HCT116 (cell line): ENCODE results near the gene CRACR2A. TPM values are rescaled to one million over a fixed set of nuclear protein-coding genes. Genes with fewer than 3 reads are reported as not detected.

ENCODE experiments used
- ATAC-seq: fragments of 200-7000 bp; cut with Tn5 transposase; 2 replicates; pipeline ENCODE4 v1.9.1; 2020; ENCODE audit warnings: mild to moderate bottlenecking, moderate library complexity
- BruUV-seq: library from RNA; stranded (reverse); fragments of 400-500 nt; replicated peaks from 2 replicates; lab custom pipeline; 2021; lab: Mats Ljungman, UMichigan
- CTCF ChIA-PET: fragments of 300-600 bp; sonication (Branson Sonifier 250); formaldehyde crosslinking; loops from one replicate; lab custom pipeline; 2021; ENCODE audit warnings: antibody characterized with exemption; lab: Charles Lee
- POLR2A ChIA-PET: fragments of 300-600, 350-600 bp; sonication (Branson Sonifier 250); formaldehyde crosslinking; loops from one replicate; lab custom pipeline; 2021; ENCODE audit warnings: antibody characterized with exemption; lab: Charles Lee
- RAD21 ChIA-PET, 2 experiments: fragments of 300-600 bp; sonication (Branson Sonifier 250); formaldehyde crosslinking; loops; one replicate each; lab custom pipeline; 2023; ENCODE audit warnings: low total read pairs in 2 of 2; ENCODE audit not compliant: uncharacterized antibody in 2 of 2, unreplicated experiment in 2 of 2, low non-redundant PET in 1 of 2; lab: Charles Lee
- DNase-seq: peaks from one replicate; pipeline ENCODE4 v3.0.0-alpha.2; 2010; ENCODE audit warnings: low read depth, low spot score
- H2AFZ ChIP-seq: fragments of 200-600 bp; shearing (Covaris generic), sonication (generic); 2 replicates; pipeline ENCODE4 v1.6.1; 2017; ENCODE audit warnings: low read depth, mixed run types, mixed read lengths, antibody characterized with exemption, low read length; ENCODE audit not compliant: poor library complexity, severe bottlenecking
- H3K27ac ChIP-seq: 2 replicates; pipeline ENCODE4 v1.5.1; 2012; ENCODE audit warnings: low read depth, low read length
- H3K27me3 ChIP-seq: fragments of 200-600 bp; sonication (generic); 2 replicates; pipeline ENCODE4 v1.6.1; 2016; ENCODE audit warnings: mixed run types, low read length, mixed read lengths; ENCODE audit not compliant: insufficient read depth
- H3K36me3 ChIP-seq, 2 experiments: fragments of 200-500 bp in 1 of 2; fragments of 200-600 bp in 1 of 2; sonication (Bioruptor generic) in 1 of 2; sonication (generic) in 1 of 2; 2 replicates each; pipeline versions ENCODE4 v1.5.1 to v1.6.1; 2014 to 2016; ENCODE audit warnings: low read length in 2 of 2, inconsistent platforms in 1 of 2, mixed read lengths in 1 of 2, mixed run types in 1 of 2; ENCODE audit not compliant: insufficient read depth in 2 of 2, control insufficient read depth in 1 of 2
- H3K4me1 ChIP-seq, 2 experiments: fragments of 200-600 bp in 1 of 2; sonication (generic) in 1 of 2; 2 replicates each; pipeline versions ENCODE4 v1.5.1 to v1.6.1; 2012 to 2017; ENCODE audit warnings: low read length in 2 of 2, inconsistent platforms in 1 of 2, mild to moderate bottlenecking in 1 of 2, mixed read lengths in 1 of 2, mixed run types in 1 of 2, moderate library complexity in 1 of 2; ENCODE audit not compliant: insufficient read depth in 2 of 2, control insufficient read depth in 1 of 2
- H3K4me2 ChIP-seq: fragments of 200-600 bp; sonication (generic); 2 replicates; pipeline ENCODE4 v1.6.1; 2017; ENCODE audit warnings: mixed run types, low read length, mixed read lengths
- H3K4me3 ChIP-seq, 2 experiments: fragments of 200-600 bp in 1 of 2; sonication (generic) in 1 of 2; replicated peaks in 1 of 2; 2 replicates each; pipeline ENCODE4 v1.5.1; 2011 to 2016; ENCODE audit warnings: low read length in 2 of 2, control low read depth in 1 of 2, low read depth in 1 of 2, mild to moderate bottlenecking in 1 of 2, mixed read lengths in 1 of 2, mixed run types in 1 of 2
- H3K79me2 ChIP-seq: fragments of 200-600 bp; sonication (generic); 2 replicates; pipeline ENCODE4 v1.6.1; 2017; ENCODE audit warnings: mild to moderate bottlenecking, mixed run types, low read length, moderate library complexity, mixed read lengths; ENCODE audit not compliant: insufficient read depth
- H3K9ac ChIP-seq: fragments of 200-600 bp; sonication (generic); 2 replicates; pipeline ENCODE4 v1.6.1; 2016; ENCODE audit warnings: low read length, mixed read lengths
- H3K9me2 ChIP-seq: fragments of 200-600 bp; sonication (generic), shearing (Covaris generic); 2 replicates; pipeline ENCODE4 v1.6.1; 2017; ENCODE audit warnings: mixed run types, mild to moderate bottlenecking, moderate library complexity; ENCODE audit not compliant: insufficient read depth
- H3K9me3 ChIP-seq, 2 experiments: fragments of 200-500 bp in 1 of 2; fragments of 200-600 bp in 1 of 2; sonication (Bioruptor generic) in 1 of 2; sonication (generic) in 1 of 2; 2 replicates each; pipeline ENCODE4 v1.6.1; 2014 to 2017; ENCODE audit warnings: low read length in 2 of 2, mixed read lengths in 2 of 2, inconsistent platforms in 1 of 2, low read depth in 1 of 2, mild to moderate bottlenecking in 1 of 2, mixed run types in 1 of 2, moderate library complexity in 1 of 2; ENCODE audit not compliant: control insufficient read depth in 1 of 2, insufficient read depth in 1 of 2
- H4K20me1 ChIP-seq: fragments of 200-600 bp; sonication (generic), shearing (Covaris generic); 2 replicates; pipeline ENCODE4 v1.6.1; 2017; ENCODE audit warnings: mixed run types, mild to moderate bottlenecking, moderate library complexity; ENCODE audit not compliant: insufficient read depth
- CBX3 ChIP-seq: IDR thresholded peaks from 2 replicates; pipeline ENCODE4 v1.6.1; 2012; ENCODE audit warnings: low read depth
- CTCF ChIP-seq, 3 experiments: fragments of 200-600 bp in 1 of 3; sonication (generic) in 1 of 3; IDR thresholded peaks in 2 of 3; conservative IDR thresholded peaks in 1 of 3; 2 replicates each; pipeline ENCODE4 v1.5.1; 2012 to 2017; ENCODE audit warnings: low read depth in 2 of 3, low read length in 2 of 3, antibody characterized with exemption in 1 of 3, borderline replicate concordance in 1 of 3, control low read depth in 1 of 3, mild to moderate bottlenecking in 1 of 3, mixed read lengths in 1 of 3, mixed run types in 1 of 3, moderate library complexity in 1 of 3; ENCODE audit not compliant: insufficient read depth in 1 of 3
- ELF1 ChIP-seq: IDR thresholded peaks from 2 replicates; pipeline ENCODE4 v1.6.1; 2012; ENCODE audit warnings: low read depth, borderline replicate concordance
- EZH2 ChIP-seq: fragments of 200-600 bp; sonication (generic); IDR thresholded peaks from 2 replicates; pipeline ENCODE4 v1.6.1; 2017; ENCODE audit warnings: antibody characterized with exemption, mixed run types
- EZH2phosphoT487 ChIP-seq: fragments of 200-600 bp; IDR thresholded peaks from 2 replicates; pipeline ENCODE4 v1.6.1; 2018; ENCODE audit warnings: antibody characterized with exemption, borderline replicate concordance
- FOSL1 ChIP-seq: IDR thresholded peaks from 2 replicates; pipeline ENCODE4 v1.6.1; 2012; ENCODE audit warnings: low read depth
- POLR2AphosphoS5 ChIP-seq: IDR thresholded peaks from 2 replicates; pipeline ENCODE4 v1.6.1; 2011; ENCODE audit warnings: mild to moderate bottlenecking, low read depth, low read length, moderate library complexity
- RAD21 ChIP-seq: IDR thresholded peaks from 2 replicates; pipeline ENCODE4 v1.6.1; 2012; ENCODE audit warnings: low read depth, mild to moderate bottlenecking
- SP1 ChIP-seq: IDR thresholded peaks from 2 replicates; pipeline ENCODE4 v1.6.1; 2012; ENCODE audit warnings: low read depth
- YY1 ChIP-seq: IDR thresholded peaks from 2 replicates; pipeline ENCODE4 v1.6.1; 2011; ENCODE audit warnings: low read length, low read depth, moderate library complexity, mild to moderate bottlenecking; ENCODE audit not compliant: insufficient replicate concordance; ENCODE audit errors: extremely low read depth
- ZFX ChIP-seq: fragments of 450-650 bp; IDR thresholded peaks from 2 replicates; pipeline ENCODE4 v1.6.1; 2017
- ZNF274 ChIP-seq: fragments of 200-500 bp; sonication (Bioruptor generic); IDR thresholded peaks from 2 replicates; pipeline ENCODE4 v1.6.1; 2014; ENCODE audit warnings: mild to moderate bottlenecking, low read depth, low read length, inconsistent platforms
- intact Hi-C: fragments of 100-400 bp; cut with micrococcal nuclease; formaldehyde crosslinking; loops from 2 replicates; pipeline ENCODE4 v1.10.0; 2022
- total RNA-seq: library from RNA; stranded (reverse); gene quantifications from one replicate; pipeline ENCODE4 v1.2.1, GENCODE V29; 2021; ENCODE audit not compliant: unreplicated experiment

Gene CRACR2A
- total RNA-seq, 1 experiment from 2014 or later = 18.4 TPM

- TF ChIP-seq CTCF (IDR thresholded peaks at IDR 0.05 in 2 of 3, conservative IDR thresholded peaks at IDR 0.05 in 1 of 3; ENCODE audit: borderline replicate concordance in 1 of 3, insufficient read depth in 1 of 3, low read depth in 2 of 3, low read length in 2 of 3) = peak; percentile 59 to 81 (median 70); a peak in 5 of 6 replicates
- TF ChIP-seq ZNF274 = no peak
- peak; percentile 59 for TF ChIP-seq YY1
- TF ChIP-seq CBX3 = no peak
- TF ChIP-seq EZH2 = no peak
- TF ChIP-seq EZH2phosphoT487 = no peak
- peak; percentile 68 for TF ChIP-seq POLR2AphosphoS5
- peak; percentile 80 for TF ChIP-seq ZFX
- 0 out of 2 replicates have a peak, but pooled peaks have one; percentile 27 for TF ChIP-seq RAD21
- no peak for TF ChIP-seq SP1
- peak; percentile 33; the same call in 1 of the 2 replicates for TF ChIP-seq ELF1
These were observed at the start of gene CRACR2A (continued) for GRCh38 chr12:3752741-3753486.

- DNase-seq (no peak), ATAC-seq (no peak)
- Histone ChIP-seq H3K9me3 (no peaks in the 10 kb centered on the region), H3K4me3 (no peak overlapping the region), H3K36me3 (no peaks in the 10 kb centered on the region), H3K27me3 (peaks cover 10% of the 10 kb centered on the region; the same call in 1 of the 2 replicates), H2AFZ (no peak overlapping the region), H3K9me2 (no peaks in the 10 kb centered on the region), H3K27ac (no peak overlapping the region), H3K79me2 (no peaks in the 10 kb centered on the region), H3K4me2 (no peak overlapping the region), H3K9ac (no peak overlapping the region), H3K4me1 (no peaks in the 10 kb centered on the region), H4K20me1 (no peaks in the 10 kb centered on the region)
- intact Hi-C loops = no loop called here
- no TSS peak for BruUV-seq
- RAD21 ChIA-PET = no interaction called here
- POLR2A ChIA-PET = no interaction called here
- CTCF ChIA-PET = no interaction called here
- TF ChIP-seq FOSL1 (no peak), RAD21 (0 out of 2 replicates have a peak, but pooled peaks have one; percentile 12), CTCF (IDR thresholded peaks at IDR 0.05 in 2 of 3, conservative IDR thresholded peaks at IDR 0.05 in 1 of 3; ENCODE audit: borderline replicate concordance in 1 of 3, insufficient read depth in 1 of 3, low read depth in 2 of 3, low read length in 2 of 3) (peak in 1 of 3 experiments; percentile 16; a peak in 1 of 6 replicates)
These were observed 44.7 kb upstream of the CRACR2A start for GRCh38 chr12:3797531-3798048.
